ENCODE results near the gene ACAD11. TPM values are rescaled to one million over a fixed set of nuclear protein-coding genes. Genes with fewer than 3 reads are reported as not detected.
A peak's percentile ranks its signal among the peaks of the same experiment; 100 is the strongest.
"Not testable (repeated sequence)": the region's sequence is repeated elsewhere in the genome, so short reads cannot be mapped to it uniquely, and the experiment has no call there.

ACAD11 gene
- total RNA-seq, 2 experiments from 2014 or later: 16.1 to 16.9 TPM

DNA sequence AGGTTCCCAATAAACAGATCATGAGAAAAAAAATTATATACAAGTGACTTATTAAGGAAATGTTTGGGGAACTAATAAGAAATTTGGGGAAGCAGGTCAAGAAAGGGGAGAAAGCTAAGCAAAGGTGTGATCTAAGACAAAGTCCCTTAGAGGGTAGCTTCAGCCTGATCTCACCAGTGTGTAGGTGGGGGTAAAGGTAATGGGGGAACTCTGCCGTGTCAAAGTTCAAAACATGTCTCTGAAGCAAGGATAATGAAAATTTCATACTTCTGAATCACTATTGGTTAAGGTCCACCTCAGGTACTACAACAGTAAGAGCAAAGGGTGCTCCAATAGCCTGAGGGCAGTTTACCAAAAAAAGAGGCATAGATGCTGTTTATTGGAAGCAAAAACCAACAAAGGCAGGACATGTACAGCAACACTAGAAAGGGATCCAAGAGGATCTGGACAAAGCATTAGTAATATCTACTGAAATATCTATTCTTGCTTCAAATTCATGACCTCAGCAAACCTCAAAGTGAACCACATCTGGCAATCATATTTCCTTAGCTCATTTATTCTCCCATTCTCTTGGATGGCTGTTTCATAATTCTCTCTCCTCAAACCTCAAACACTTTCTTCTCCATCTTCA is 6.9 kb downstream of the ACAD11 start:
- Mint-ChIP-seq H3K4me3 (no peak overlapping the region), H3K27me3 (no peaks in the 10 kb centered on the region), H3K27ac (no peak overlapping the region), H3K9me3 (ENCODE audit: low read depth) (no peaks in the 10 kb centered on the region), H3K4me1 (peaks cover 18% of the 10 kb centered on the region), H3K36me3 (ENCODE audit: low read depth) (no peaks in the 10 kb centered on the region)
- DNase-seq: no peak
- ChIA-PET CTCF (interaction anchor here (1.1 kb wide), 1 partner anchor 10 kb away, joined by 5 read pairs; no protein-coding TSS in a partner anchor), POLR2A (no interaction called here)
- no peak for ATAC-seq
- intact Hi-C loops (cut with DNase I, micrococcal nuclease): loop anchor here in 1 of 2 experiments (10.0 kb wide), 1 partner anchor 228 kb away; no protein-coding TSS in a partner anchor

DNA sequence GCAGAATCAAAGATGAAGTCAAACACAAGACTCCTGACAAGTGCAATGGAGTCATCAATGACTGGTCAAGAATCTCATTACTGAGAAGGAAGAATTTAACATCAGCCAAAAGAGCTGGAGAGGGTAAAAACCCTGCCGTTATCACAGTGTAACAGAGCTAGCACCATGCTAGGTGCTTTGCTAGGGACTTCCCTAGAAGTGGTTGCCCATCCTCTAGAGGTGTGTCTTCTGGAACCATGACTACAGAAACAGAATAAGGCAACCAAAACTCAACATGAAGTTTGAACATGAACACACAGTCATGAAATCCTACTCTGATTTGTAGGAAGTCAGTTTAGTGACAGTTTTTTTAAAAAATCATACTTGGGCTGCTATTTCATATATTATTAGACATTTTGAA is 9.5 kb downstream of the ACAD11 start:
- H3K27me3 Mint-ChIP-seq: no peaks in the 10 kb centered on the region
- H3K36me3 Mint-ChIP-seq (ENCODE audit: low read depth): no peaks in the 10 kb centered on the region
- ATAC-seq (peak; percentile 58), DNase-seq (no peak)
- CTCF ChIA-PET: interaction anchor here (0.8 kb wide), 1 partner anchor 114 kb away, joined by 3 read pairs; no protein-coding TSS in a partner anchor
- no peak overlapping the region for H3K27ac Mint-ChIP-seq
- POLR2A ChIA-PET: no interaction called here
- no peak overlapping the region for H3K4me3 Mint-ChIP-seq
- H3K4me1 Mint-ChIP-seq: peaks cover 5% of the 10 kb centered on the region
- intact Hi-C loops (cut with DNase I, micrococcal nuclease): loop anchor here in 1 of 2 experiments (10.0 kb wide), 1 partner anchor 225 kb away; no protein-coding TSS in a partner anchor
- no peaks in the 10 kb centered on the region for H3K9me3 Mint-ChIP-seq (ENCODE audit: low read depth)

DNA sequence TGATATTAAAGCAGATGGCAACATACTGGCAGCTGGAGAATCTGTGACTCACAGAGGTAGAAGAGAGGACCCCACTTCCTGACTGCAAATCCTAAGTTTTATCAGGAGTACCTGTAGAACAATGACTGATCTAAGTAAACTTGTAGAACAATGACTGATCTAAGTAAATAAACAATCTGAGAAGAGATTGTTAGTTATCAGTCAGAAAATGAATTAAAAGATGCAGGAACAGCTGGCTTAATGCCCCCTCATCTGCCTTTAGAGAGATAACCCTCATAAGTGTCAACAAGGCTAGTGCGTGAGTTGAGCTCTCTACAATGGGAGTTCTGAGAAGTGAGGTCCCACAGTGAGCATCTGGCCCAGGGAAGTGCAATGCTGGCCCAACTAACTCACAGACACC is 14.6 kb downstream of the ACAD11 start:
- peaks cover 4% of the 10 kb centered on the region for H3K4me1 Mint-ChIP-seq
- ChIA-PET CTCF (interaction anchor here (0.6 to 1.3 kb wide), 4 partner anchors 9 to 109 kb away, joined by 3 to 5 read pairs (median 4); partner anchors contain the start of gene UBA5), POLR2A (interaction anchor here (0.6 kb wide), 1 partner anchor 32 kb away, joined by 5 read pairs; no protein-coding TSS in a partner anchor)
- peaks cover 4% of the 10 kb centered on the region for H3K36me3 Mint-ChIP-seq (ENCODE audit: low read depth)
- no peak for ATAC-seq
- intact Hi-C loops (cut with DNase I, micrococcal nuclease): loop anchor here in 1 of 2 experiments (10.0 kb wide), 1 partner anchor 390 kb away; no protein-coding TSS in a partner anchor
- DNase-seq: no peak
- H3K27ac Mint-ChIP-seq: no peak overlapping the region
- H3K9me3 Mint-ChIP-seq (ENCODE audit: low read depth): no peaks in the 10 kb centered on the region
- no peak overlapping the region for H3K4me3 Mint-ChIP-seq
- no peaks in the 10 kb centered on the region for H3K27me3 Mint-ChIP-seq

DNA sequence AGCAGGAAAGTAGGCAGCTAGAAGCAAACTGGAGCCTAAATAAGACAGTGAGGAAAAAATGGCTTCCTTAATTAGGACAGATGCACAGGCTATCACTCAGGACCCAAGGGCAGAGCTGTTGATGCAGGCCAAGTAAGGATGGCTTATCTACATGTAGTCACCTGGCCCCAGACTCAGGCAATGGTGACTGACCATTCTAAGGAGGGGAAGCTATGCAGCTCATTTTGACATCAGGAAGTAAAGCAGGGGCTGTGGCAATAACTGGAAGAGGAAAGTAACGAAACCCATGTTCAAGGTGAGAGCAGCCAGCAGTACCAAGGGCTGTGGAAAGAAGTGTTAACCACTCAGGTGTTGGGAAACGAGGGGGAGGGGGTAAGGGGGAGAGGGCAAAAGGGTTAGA is 16.2 kb downstream of the ACAD11 start:
- no peak for ATAC-seq
- Mint-ChIP-seq H3K27ac (no peak overlapping the region), H3K27me3 (no peaks in the 10 kb centered on the region), H3K9me3 (ENCODE audit: low read depth) (no peaks in the 10 kb centered on the region), H3K4me1 (peaks cover 4% of the 10 kb centered on the region), H3K36me3 (ENCODE audit: low read depth) (peaks cover 9% of the 10 kb centered on the region), H3K4me3 (no peak overlapping the region)
- DNase-seq: no peak
- POLR2A ChIA-PET: interaction anchor here (0.5 kb wide), 1 partner anchor 24 kb away, joined by 3 read pairs; no protein-coding TSS in a partner anchor
- intact Hi-C loops (cut with DNase I, micrococcal nuclease): loop anchor here in 1 of 2 experiments (10.0 kb wide), 1 partner anchor 389 kb away; no protein-coding TSS in a partner anchor
- CTCF ChIA-PET: interaction anchor here (0.8 to 6.3 kb wide), 19 partner anchors 10 to 359 kb away, joined by 3 to 102 read pairs (median 5); no protein-coding TSS in a partner anchor

DNA sequence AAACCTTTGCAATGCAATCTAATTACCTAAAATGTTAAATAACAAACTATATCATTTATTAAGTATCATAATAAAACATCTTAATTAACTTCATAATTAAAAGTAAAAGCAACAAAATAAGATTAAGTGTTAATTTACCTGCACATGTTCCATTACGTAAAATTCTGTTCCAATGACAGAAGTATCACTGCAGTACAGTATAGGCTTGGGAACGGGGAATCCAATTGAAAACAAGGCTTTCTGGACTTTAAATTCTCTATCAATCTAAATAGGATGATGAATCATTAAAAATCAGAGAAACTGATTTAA is 17.1 kb downstream of the ACAD11 start:
- Mint-ChIP-seq H3K27me3 (no peaks in the 10 kb centered on the region), H3K27ac (no peak overlapping the region), H3K4me1 (peaks cover 4% of the 10 kb centered on the region), H3K36me3 (ENCODE audit: low read depth) (peaks cover 9% of the 10 kb centered on the region), H3K4me3 (no peak overlapping the region), H3K9me3 (ENCODE audit: low read depth) (no peaks in the 10 kb centered on the region)
- CTCF ChIA-PET: interaction anchor here (0.8 to 6.3 kb wide), 25 partner anchors 11 to 317 kb away, joined by 3 to 102 read pairs (median 5); no protein-coding TSS in a partner anchor
- ATAC-seq (no peak), DNase-seq (no peak)
- POLR2A ChIA-PET: no interaction called here
- intact Hi-C loops (cut with DNase I, micrococcal nuclease): loop anchor here (1.0 to 10.0 kb wide), 3 partner anchors 106 to 388 kb away; no protein-coding TSS in a partner anchor

DNA sequence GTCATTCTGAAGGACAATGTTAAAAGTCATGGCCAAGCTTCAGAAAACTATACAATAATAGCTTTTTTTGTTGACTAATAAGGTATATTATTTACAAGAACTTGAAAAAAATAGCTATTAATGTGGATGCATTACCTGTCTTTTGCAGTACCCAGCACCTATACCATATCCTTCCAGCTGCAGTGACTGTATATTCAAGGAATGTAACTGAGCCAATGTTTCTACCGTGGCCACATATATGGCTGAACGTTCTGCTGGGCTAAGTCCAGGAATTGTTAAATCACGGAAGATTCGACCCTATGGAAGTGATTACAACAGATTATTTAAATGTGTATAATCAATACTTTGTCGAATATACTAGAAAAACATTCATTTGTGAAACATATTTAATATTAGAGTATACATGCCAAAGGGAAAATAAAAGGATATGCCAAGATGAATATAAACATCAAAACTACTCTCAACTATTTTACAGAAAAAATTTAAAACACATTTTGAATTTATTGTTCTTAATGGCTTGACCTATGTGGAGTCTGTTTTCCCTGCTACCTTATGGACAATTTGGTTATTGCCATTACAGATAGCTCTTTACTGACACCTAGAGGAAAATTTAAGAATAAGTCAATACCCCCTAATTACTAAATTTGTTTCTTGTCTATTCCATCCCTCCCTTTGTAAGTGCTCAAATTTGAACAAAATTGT is 17.6 kb downstream of the ACAD11 start:
- intact Hi-C loops (cut with DNase I, micrococcal nuclease): loop anchor here (1.0 to 10.0 kb wide), 3 partner anchors 106 to 387 kb away; no protein-coding TSS in a partner anchor

DNA sequence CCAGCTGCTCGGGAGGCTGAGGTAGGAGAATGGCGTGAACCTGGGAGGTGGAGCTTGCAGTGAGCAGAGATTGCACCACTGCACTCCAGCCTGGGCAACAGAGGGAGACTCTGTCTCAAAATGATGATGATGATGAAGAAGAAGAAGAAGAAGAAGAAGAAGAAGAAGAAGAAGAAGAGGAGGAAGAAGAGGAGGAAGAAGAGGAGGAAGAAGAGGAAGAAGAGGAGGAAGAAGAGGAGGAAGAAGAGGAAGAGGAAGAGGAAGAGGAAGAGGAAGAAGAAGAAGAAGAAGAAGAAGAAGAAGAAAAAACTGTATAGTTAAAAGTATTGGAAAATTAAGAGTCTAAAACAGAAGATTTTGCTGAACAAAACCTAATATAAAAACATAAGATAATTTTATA is 18.2 kb downstream of the ACAD11 start:
- intact Hi-C loops (cut with DNase I, micrococcal nuclease): loop anchor here in 1 of 2 experiments (10.0 kb wide), 1 partner anchor 387 kb away; no protein-coding TSS in a partner anchor
- not testable (repeated sequence) for H3K4me1 Mint-ChIP-seq

More for the DNA sequence above, 17.6 kb downstream of the ACAD11 start:
- ATAC-seq: peak; percentile 39
- Mint-ChIP-seq H3K9me3 (ENCODE audit: low read depth) (no peaks in the 10 kb centered on the region), H3K4me1 (peaks cover 4% of the 10 kb centered on the region), H3K27me3 (no peaks in the 10 kb centered on the region), H3K27ac (no peak overlapping the region), H3K4me3 (no peak overlapping the region), H3K36me3 (ENCODE audit: low read depth) (peaks cover 9% of the 10 kb centered on the region)
- CTCF ChIA-PET: interaction anchor here (0.6 to 6.3 kb wide), 27 partner anchors 11 to 317 kb away, joined by 3 to 102 read pairs (median 5); no protein-coding TSS in a partner anchor
- POLR2A ChIA-PET: no interaction called here
- DNase-seq: no peak

DNA sequence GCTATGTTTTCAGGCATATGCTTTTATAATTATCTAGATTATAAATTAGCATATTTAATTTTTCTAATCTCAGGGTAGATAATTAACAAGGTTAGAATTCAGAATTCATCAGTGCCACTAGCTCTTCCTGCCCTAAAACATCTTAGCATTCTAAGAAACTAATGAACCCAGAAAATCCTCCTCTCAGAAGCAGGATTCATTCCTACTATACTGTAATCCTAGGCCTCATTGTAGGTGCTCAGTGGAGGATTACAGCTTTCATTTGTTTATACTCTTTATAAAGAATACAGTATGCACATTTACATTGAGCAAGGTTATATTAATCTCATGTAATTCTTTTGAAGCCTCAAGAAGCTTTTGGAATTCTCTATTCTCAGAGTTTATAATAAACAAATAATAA is 20.9 kb downstream of the ACAD11 start:
- no peak for ATAC-seq
- ChIA-PET CTCF (interaction anchor here (6.3 kb wide), 1 partner anchor 104 kb away, joined by 102 read pairs; no protein-coding TSS in a partner anchor), POLR2A (no interaction called here)
- no peaks in the 10 kb centered on the region for H3K4me1 Mint-ChIP-seq
- H3K27me3 Mint-ChIP-seq: no peaks in the 10 kb centered on the region
- no peak overlapping the region for H3K27ac Mint-ChIP-seq
- no peaks in the 10 kb centered on the region for H3K9me3 Mint-ChIP-seq (ENCODE audit: low read depth)
- no peak overlapping the region for H3K4me3 Mint-ChIP-seq
- no peak for DNase-seq
- H3K36me3 Mint-ChIP-seq (ENCODE audit: low read depth): peaks cover 23% of the 10 kb centered on the region
- intact Hi-C loops (cut with DNase I, micrococcal nuclease): no loop called here

More for the DNA sequence above, 18.2 kb downstream of the ACAD11 start:
- CTCF ChIA-PET: interaction anchor here (0.6 to 6.3 kb wide), 18 partner anchors 10 to 292 kb away, joined by 3 to 102 read pairs (median 5); no protein-coding TSS in a partner anchor
- H3K4me3 Mint-ChIP-seq; POLR2A ChIA-PET; ATAC-seq; H3K27ac Mint-ChIP-seq; H3K27me3 Mint-ChIP-seq; H3K9me3 Mint-ChIP-seq (ENCODE audit: low read depth); DNase-seq: not testable (repeated sequence)
- peaks cover 12% of the 10 kb centered on the region for H3K36me3 Mint-ChIP-seq (ENCODE audit: low read depth)

DNA sequence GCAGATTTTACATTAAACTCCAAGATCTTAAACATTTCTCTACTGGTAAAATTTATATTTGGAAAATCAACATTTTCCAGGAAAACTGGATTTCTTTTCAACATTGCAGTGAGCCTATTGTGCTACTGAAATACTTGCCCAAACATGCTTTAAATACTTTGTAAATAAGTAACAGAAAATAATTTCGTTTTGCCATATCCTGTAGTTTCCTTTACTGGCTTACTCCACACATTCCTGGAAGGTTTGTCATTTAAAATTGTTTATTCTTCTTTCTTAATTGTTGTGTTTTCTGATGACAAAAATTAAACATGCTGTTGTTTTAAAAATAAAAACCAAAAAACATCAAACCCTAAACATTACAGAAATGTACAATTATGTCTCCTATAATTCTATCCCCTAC is 22.0 kb downstream of the ACAD11 start:
- POLR2A ChIA-PET: no interaction called here
- Mint-ChIP-seq H3K4me3 (no peak overlapping the region), H3K27me3 (no peaks in the 10 kb centered on the region), H3K36me3 (ENCODE audit: low read depth) (peaks cover 25% of the 10 kb centered on the region), H3K9me3 (ENCODE audit: low read depth) (no peaks in the 10 kb centered on the region), H3K27ac (no peak overlapping the region), H3K4me1 (no peaks in the 10 kb centered on the region)
- DNase-seq (no peak), ATAC-seq (no peak)
- intact Hi-C loops (cut with DNase I, micrococcal nuclease): no loop called here
- CTCF ChIA-PET: no interaction called here

DNA sequence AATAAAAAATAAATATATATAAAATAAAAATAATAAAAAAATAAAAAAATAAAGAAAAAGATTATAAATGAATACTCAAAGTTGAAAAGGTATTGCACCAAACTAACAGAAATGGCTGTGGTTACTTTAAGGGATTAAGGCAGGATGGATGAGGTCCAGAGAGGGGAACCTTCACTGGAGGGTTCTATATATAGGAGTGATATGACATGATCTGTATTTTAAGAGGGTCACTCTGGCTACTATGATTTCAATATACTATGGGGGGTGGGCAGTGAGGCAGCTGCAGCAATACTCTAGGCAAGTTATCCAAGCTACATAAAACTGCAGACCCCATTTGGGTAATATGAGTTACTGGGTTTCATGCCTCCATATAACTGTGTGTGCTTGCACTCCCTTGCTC is 24.6 kb downstream of the ACAD11 start:
- Mint-ChIP-seq H3K4me3 (no peak overlapping the region), H3K36me3 (ENCODE audit: low read depth) (peaks cover 21% of the 10 kb centered on the region), H3K4me1 (peaks cover 1% of the 10 kb centered on the region), H3K27ac (no peak overlapping the region), H3K27me3 (no peaks in the 10 kb centered on the region), H3K9me3 (ENCODE audit: low read depth) (no peaks in the 10 kb centered on the region)
- ATAC-seq (no peak), DNase-seq (no peak)
- intact Hi-C loops (cut with DNase I, micrococcal nuclease): no loop called here
- ChIA-PET CTCF (interaction anchor here (0.9 to 1.6 kb wide), 3 partner anchors 12 to 283 kb away, joined by 3 to 7 read pairs (median 3); no protein-coding TSS in a partner anchor), POLR2A (no interaction called here)

DNA sequence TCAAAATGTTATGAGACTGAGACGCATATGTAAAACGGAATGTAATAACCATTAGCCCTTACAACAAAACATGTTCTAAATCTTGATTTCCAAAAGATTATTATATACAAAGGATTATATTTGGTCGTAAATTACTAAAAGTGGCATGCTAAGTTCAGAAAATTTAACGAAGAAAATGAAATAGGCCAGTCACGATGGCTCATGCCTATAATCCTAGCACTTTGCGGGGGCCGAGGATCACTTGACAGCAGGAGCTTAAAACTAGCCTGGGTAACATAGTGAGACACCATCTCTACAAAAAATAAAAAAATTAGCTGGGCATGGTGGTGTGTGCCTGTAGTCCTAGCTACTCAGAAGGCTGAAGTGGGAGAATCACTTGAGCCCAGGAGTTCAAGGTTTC is 29.0 kb downstream of the ACAD11 start:
- intact Hi-C loops (cut with DNase I, micrococcal nuclease): no loop called here
- H3K27ac Mint-ChIP-seq: no peak overlapping the region
- ATAC-seq: no peak
- no peaks in the 10 kb centered on the region for H3K9me3 Mint-ChIP-seq (ENCODE audit: low read depth)
- DNase-seq: no peak
- H3K4me3 Mint-ChIP-seq: no peak overlapping the region
- peaks cover 6% of the 10 kb centered on the region for H3K4me1 Mint-ChIP-seq
- H3K36me3 Mint-ChIP-seq (ENCODE audit: low read depth): peaks cover 16% of the 10 kb centered on the region
- ChIA-PET CTCF (interaction anchor here (0.5 to 1.7 kb wide), 2 partner anchors 12 to 1522 kb away, joined by 3 to 12 read pairs; no protein-coding TSS in a partner anchor), POLR2A (no interaction called here)
- no peaks in the 10 kb centered on the region for H3K27me3 Mint-ChIP-seq

All from activated CD4-positive, alpha-beta T cell treated with anti-CD3 and anti-CD28 coated beads for 36 hours (primary cell).